Measurements from ENCODE around the gene DBN1.

DNA sequence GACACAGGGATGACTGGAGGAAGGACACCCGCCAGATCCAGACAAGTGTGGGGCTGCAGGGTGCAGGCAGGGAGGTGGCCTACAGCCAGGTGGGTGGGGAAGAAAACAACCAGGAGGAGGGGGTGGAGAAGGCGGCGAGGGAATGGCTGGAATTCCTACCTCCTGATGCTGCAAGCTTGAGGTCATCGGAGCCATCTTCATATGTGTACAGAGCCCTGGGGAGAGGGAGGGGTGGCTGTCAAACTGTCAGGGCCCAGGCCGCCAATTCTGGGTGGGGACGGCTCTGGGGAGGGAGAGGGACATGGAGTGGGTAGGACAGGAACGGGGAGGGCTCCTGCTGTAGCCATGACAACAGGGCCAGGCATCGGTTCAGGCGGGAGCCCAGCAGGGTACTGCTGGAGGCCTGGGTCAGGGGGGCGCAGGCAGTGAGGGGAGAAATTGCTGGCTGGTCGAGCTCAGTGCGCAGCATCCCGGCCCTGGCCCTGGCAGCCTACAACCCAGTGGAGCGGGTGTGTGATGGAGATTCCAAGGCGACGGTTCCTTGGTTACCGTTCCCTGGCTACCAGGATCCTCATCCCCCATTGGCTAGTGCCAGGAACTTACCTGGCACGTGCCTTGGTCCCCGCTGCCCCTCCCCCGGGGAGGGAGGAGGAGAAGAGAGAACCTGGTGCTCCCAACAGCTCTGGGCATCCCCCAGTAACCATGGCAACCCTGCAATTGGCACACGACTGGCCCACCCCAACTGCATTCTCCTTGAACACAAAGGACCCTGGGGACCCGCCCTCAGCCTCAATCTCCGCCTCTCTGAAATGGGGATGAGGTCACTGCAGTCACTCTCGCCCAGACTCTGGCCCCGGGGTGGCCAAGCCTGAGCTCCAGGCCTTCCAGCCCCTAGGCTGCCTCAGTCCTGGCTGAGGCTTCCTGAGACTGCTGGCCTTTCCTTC lies 4.5 kb downstream of the DBN1 start:
- TF ChIP-seq CTCF (IDR thresholded peaks at IDR 0.05) (no peak), POLR2A (IDR thresholded peaks at IDR 0.05) (no peak)
